K562 (cell line): ENCODE data around the gene MXRA7. TPM values are rescaled to one million over a fixed set of nuclear protein-coding genes. Genes with fewer than 3 reads are reported as not detected.
A peak's percentile ranks its signal among the peaks of the same experiment; 100 is the strongest.

Experiments
- CC2D1A ChIP-seq: fragments of 450-650 bp; IDR thresholded peaks from 2 replicates; pipeline ENCODE4 v1.6.1; 2017; ENCODE audit warnings: mild to moderate bottlenecking
- CTCF ChIP-seq, 3 experiments: IDR thresholded peaks in 2 of 3; conservative IDR thresholded peaks in 1 of 3; 2 replicates each; pipeline ENCODE4 v1.5.1; 2011 to 2012; ENCODE audit warnings: low read length in 3 of 3, mild to moderate bottlenecking in 3 of 3, control low read depth in 2 of 3, improper control_type of control experiment in 1 of 3, inconsistent platforms in 1 of 3, low read depth in 1 of 3, mixed read lengths in 1 of 3, moderate library complexity in 1 of 3; ENCODE audit not compliant: insufficient read depth in 2 of 3
- CTCFL ChIP-seq: IDR thresholded peaks from 2 replicates; pipeline ENCODE4 v1.6.1; 2011; ENCODE audit warnings: borderline replicate concordance, low read depth, mild to moderate bottlenecking, moderate library complexity, low read length; ENCODE audit not compliant: insufficient read depth, poor library complexity, severe bottlenecking
- FOXM1 ChIP-seq, 2 experiments: fragments of 450-650 bp in 1 of 2; sonication (generic) in 1 of 2; formaldehyde crosslinking in 1 of 2; IDR thresholded peaks; 2 replicates each; pipeline versions ENCODE4 v1.6.1 to v1.9.0; 2017 to 2022; ENCODE audit warnings: low read depth in 2 of 2, mild to moderate bottlenecking in 2 of 2, missing genetic modification reagents in 1 of 2, moderate library complexity in 1 of 2
- HDGF ChIP-seq: fragments of 450-650 bp; IDR thresholded peaks from 2 replicates; pipeline ENCODE4 v1.6.1; 2016
- KLF16 ChIP-seq: IDR thresholded peaks from 2 replicates; pipeline ENCODE4 v1.6.1; 2016; ENCODE audit warnings: antibody characterized with exemption
- LARP7 ChIP-seq: fragments of 450-650 bp; IDR thresholded peaks from 2 replicates; pipeline ENCODE4 v1.6.1; 2016
- PATZ1 ChIP-seq: fragments of 250-450 bp; sonication (Bioruptor Pico); IDR thresholded peaks from 2 replicates; pipeline ENCODE4 v1.5.0; 2020; ENCODE audit warnings: mild to moderate bottlenecking, borderline replicate concordance
- RAD21 ChIP-seq, 2 experiments: fragments of 250-450 bp in 1 of 2; fragments of 450-650 bp in 1 of 2; sonication (Bioruptor Pico) in 1 of 2; formaldehyde crosslinking in 1 of 2; IDR thresholded peaks in 1 of 2; conservative IDR thresholded peaks in 1 of 2; 2 replicates each; pipeline versions ENCODE4 v1.4.0 to v1.8.0; 2020 to 2022; ENCODE audit warnings: mild to moderate bottlenecking in 2 of 2, moderate library complexity in 1 of 2
- SMC3 ChIP-seq: conservative IDR thresholded peaks from 2 replicates; pipeline ENCODE4 v1.6.1; 2011; ENCODE audit warnings: low read depth, low read length, improper control_type of control experiment; ENCODE audit not compliant: insufficient read depth
- XRCC5 ChIP-seq: fragments of 200-400 bp; formaldehyde crosslinking; IDR thresholded peaks from 2 replicates; pipeline ENCODE4 v1.6.1; 2017; ENCODE audit warnings: low read depth, mild to moderate bottlenecking, low read length
- ZNF212 ChIP-seq: fragments of 450-650 bp; formaldehyde crosslinking; IDR thresholded peaks from 2 replicates; pipeline ENCODE4 v1.4.0; 2020; ENCODE audit warnings: mild to moderate bottlenecking
- polyA plus RNA-seq, 8 experiments: library from polyadenylated mRNA; depleted of rRNA in 4 of 8; stranded (reverse) in 5 of 8; unstranded in 3 of 8; fragments of >200 nt; fragmentation: Nextera tagmentation in 2 of 8; fragmentation: Illumina TruSeq in 1 of 8; extraction: Ambion mirVana in 2 of 8; extraction: Trizol in 1 of 8; gene quantifications; 2 replicates each; pipeline versions ENCODE4 v1.2.1 to v1.2.3, GENCODE V29; 2011 to 2014; ENCODE audit warnings: inconsistent platforms in 1 of 8, missing spikeins in 1 of 8
- total RNA-seq, 7 experiments: library from RNA; depleted of rRNA in 6 of 7; stranded (reverse); fragments of >200 nt in 6 of 7; fragmentation: Illumina TruSeq in 2 of 7; extraction: Trizol in 2 of 7; gene quantifications; 2 replicates each; pipeline versions ENCODE4 v1.2.1 to v1.2.3, GENCODE V29; 2011 to 2021; ENCODE audit warnings: low replicate concordance in 1 of 7

MXRA7 gene
- total and polyA plus RNA-seq, 9 of the 15 experiments (the other 6 are each of a cell fraction or from before 2014, with no cell fraction given), result 2.6 to 38.4 (median 14.3) TPM

- TF ChIP-seq CTCFL (peak; percentile 41), ZNF212 (CRISPR knock-in tag) (no peak), SMC3 (peak; percentile 53), XRCC5 (0 out of 2 replicates have a peak, but pooled peaks have one; percentile 61), CTCF (IDR thresholded peaks at IDR 0.05 in 2 of 3, conservative IDR thresholded peaks at IDR 0.05 in 1 of 3; ENCODE audit: insufficient read depth in 2 of 3, low read depth in 1 of 3, low read length in 3 of 3) (peak; percentile 79 to 84 (median 82)), RAD21 (CRISPR knock-in tag; conservative IDR thresholded peaks at IDR 0.05 in 1 of 2, IDR thresholded peaks at IDR 0.05 in 1 of 2) (peak; percentile 59 to 70), FOXM1 (IDR thresholded peaks at IDR 0.05; ENCODE audit: low read depth) (0 out of 2 replicates have a peak, but pooled peaks have one; percentile 14), FOXM1 (CRISPR knock-in tag; IDR thresholded peaks at IDR 0.05; ENCODE audit: low read depth) (no peak), KLF16 (peak; percentile 52; the same call in 1 of the 2 replicates), HDGF (no peak; the same call in 1 of the 2 replicates), LARP7 (no peak), PATZ1 (CRISPR knock-in tag) (no peak), CC2D1A (peak; percentile 14; the same call in 1 of the 2 replicates)
Measured at GRCh38 chr17:76714822-76715495, 4.2 kb upstream of the MXRA7 start (continued).
